Measurements from ENCODE around the gene PRSS57. TPM values are rescaled to one million over a fixed set of nuclear protein-coding genes. Genes with fewer than 3 reads are reported as not detected.

Gene PRSS57
- total and polyA plus RNA-seq, 2 of the 13 experiments (the other 11 are each of a cell fraction or from before 2014, with no cell fraction given): 0.12 TPM; not detected in 1

DNA sequence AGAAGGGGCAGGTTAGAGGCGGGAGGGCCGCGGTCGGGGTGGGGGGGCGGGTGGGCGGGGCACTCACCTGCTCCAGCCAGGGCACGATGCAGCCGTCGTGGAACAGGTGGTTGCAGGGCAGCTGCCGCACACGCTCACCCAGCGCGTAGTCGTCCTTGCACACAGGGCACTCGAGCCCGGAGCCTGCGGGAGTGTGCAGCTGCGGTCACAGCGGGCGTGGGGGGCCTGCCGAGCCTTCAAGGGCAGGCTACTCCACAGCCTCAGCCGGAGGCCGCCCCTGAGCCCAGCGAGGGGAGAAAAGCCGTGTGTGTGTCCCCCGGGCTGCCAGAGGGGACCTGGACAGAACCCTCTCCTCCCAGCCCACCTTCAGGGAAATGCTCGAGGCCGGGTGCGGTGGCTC, 46.9 kb downstream of the PRSS57 start:
- ATAC-seq (no peak), FAIRE-seq (no peak), DNase-seq (ENCODE audit: low spot score) (no peak)
- Histone ChIP-seq H3K27ac (ENCODE audit: extremely low read length, insufficient read depth, low read length) (no peak overlapping the region), H3K36me3 (replicated peaks in 1 of 2; ENCODE audit: control insufficient read depth in 1 of 2, insufficient read depth in 2 of 2, low read length in 2 of 2) (peaks cover 28 to 48% of the 10 kb centered on the region in 2 experiments; a peak in 4 of 5 replicates), H3K4me1 (ENCODE audit: insufficient read depth, low read length) (no peaks in the 10 kb centered on the region), H2AFZ (ENCODE audit: low read length) (no peak overlapping the region), H3K4me2 (ENCODE audit: low read depth, low read length) (no peak overlapping the region), H4K20me1 (ENCODE audit: insufficient read depth, low read length) (peaks cover 22% of the 10 kb centered on the region; the same call in 1 of the 2 replicates), H3K27me3 (ENCODE audit: control insufficient read depth in 1 of 2, insufficient read depth in 2 of 2, low read length in 2 of 2) (no peaks in the 10 kb centered on the region), H3K9ac (ENCODE audit: insufficient read depth, low read depth, low read length) (no peak overlapping the region), H3K79me2 (ENCODE audit: insufficient read depth, low read length) (peaks cover 13% of the 10 kb centered on the region), H3K9me3 (ENCODE audit: low read length) (no peaks in the 10 kb centered on the region), H3K4me3 (replicated peaks in 1 of 3; ENCODE audit: insufficient read depth in 1 of 3, low read depth in 2 of 3, low read length in 3 of 3) (no peak overlapping the region)
- CTCF ChIA-PET (ENCODE audit: low intra/inter-chr PET ratio, low total read pairs): no interaction called here
- intact Hi-C loops (cut with micrococcal nuclease; ENCODE audit: unreplicated experiment): no loop called here
- BruUV-seq (replicated peaks): no TSS peak
- in situ Hi-C loops (cut with HindIII; ENCODE audit: extremely low pct_ligation_motif_present, low pct_unique_long_range_greater_than_20kb): no loop called here
- POLR2A ChIA-PET: no interaction called here
- WGBS (ENCODE audit: low lambda C conversion rate): 95% methylated on average over 15 of the region's 29 CpGs
- TF ChIP-seq MTA1 (CRISPR knock-in tag; IDR thresholded peaks at IDR 0.05; ENCODE audit: borderline replicate concordance): no peak
- TF ChIP-seq KDM1A (CRISPR knock-in tag; IDR thresholded peaks at IDR 0.05): no peak
- no peak for TF ChIP-seq SAFB2 (CRISPR knock-in tag; IDR thresholded peaks at IDR 0.05; ENCODE audit: borderline replicate concordance, low read depth)
- TF ChIP-seq HOXA5 (CRISPR knock-in tag; IDR thresholded peaks at IDR 0.05): no peak
- TF ChIP-seq, protein P1, sequence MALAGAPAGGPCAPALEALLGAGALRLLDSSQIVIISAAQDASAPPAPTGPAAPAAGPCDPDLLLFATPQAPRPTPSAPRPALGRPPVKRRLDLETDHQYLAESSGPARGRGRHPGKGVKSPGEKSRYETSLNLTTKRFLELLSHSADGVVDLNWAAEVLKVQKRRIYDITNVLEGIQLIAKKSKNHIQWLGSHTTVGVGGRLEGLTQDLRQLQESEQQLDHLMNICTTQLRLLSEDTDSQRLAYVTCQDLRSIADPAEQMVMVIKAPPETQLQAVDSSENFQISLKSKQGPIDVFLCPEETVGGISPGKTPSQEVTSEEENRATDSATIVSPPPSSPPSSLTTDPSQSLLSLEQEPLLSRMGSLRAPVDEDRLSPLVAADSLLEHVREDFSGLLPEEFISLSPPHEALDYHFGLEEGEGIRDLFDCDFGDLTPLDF (CRISPR knock-in tag; IDR thresholded peaks at IDR 0.05): no peak
- TF ChIP-seq ZSCAN25 (CRISPR knock-in tag; IDR thresholded peaks at IDR 0.05): no peak
- no peak for TF ChIP-seq RCOR2 (CRISPR knock-in tag; IDR thresholded peaks at IDR 0.05)
- no peak for TF ChIP-seq ZNF773 (CRISPR knock-in tag; IDR thresholded peaks at IDR 0.05; ENCODE audit: borderline replicate concordance)
- no peak for TF ChIP-seq ZNF558 (CRISPR knock-in tag; IDR thresholded peaks at IDR 0.05; ENCODE audit: borderline replicate concordance)
- TF ChIP-seq ZMYM4 (CRISPR knock-in tag; IDR thresholded peaks at IDR 0.05): no peak

Measured in HepG2 (cell line).